DMS153 treated with DMSO at 0.1 percent for 48 hours (cell line): ENCODE data around the gene ZWINT.

Source experiments
- DNase-seq: peaks from one replicate; lab custom pipeline; 2025; ENCODE audit not compliant: unreplicated experiment; lab: John Stamatoyannopoulos, UW

The ZWINT gene

GRCh38 chr10:56360967-56361612, at the start of gene ZWINT:
ZWINT (minus strand) TSS chr10:56361259; CDS start chr10:56361236, 23 bp downstream.
- DNase-seq, result peak; percentile 97

GRCh38 chr10:56383806-56384205, 22.7 kb upstream of the ZWINT start:
- DNase-seq, result no peak

- no peak for DNase-seq
Measured at GRCh38 chr10:56370217-56371113, 9.4 kb upstream of the ZWINT start.

- DNase-seq, result no peak
Measured at GRCh38 chr10:56360583-56360966, 484 bp downstream of the ZWINT start.

- no peak for DNase-seq
Measured at GRCh38 chr10:56359837-56360236, 1.2 kb downstream of the ZWINT start.

GRCh38 chr10:56357018-56357417, 4.0 kb downstream of the ZWINT start:
- DNase-seq, result no peak

GRCh38 chr10:56351909-56352630, 9.0 kb downstream of the ZWINT start:
- no peak for DNase-seq

GRCh38 chr10:56349611-56350010, 11.4 kb downstream of the ZWINT start:
- DNase-seq, result no peak

- no peak for DNase-seq
Measured at GRCh38 chr10:56348101-56348500, 13.0 kb downstream of the ZWINT start.

GRCh38 chr10:56346845-56347415, 14.1 kb downstream of the ZWINT start:
- no peak for DNase-seq

- DNase-seq, result no peak
Measured at GRCh38 chr10:56341612-56342011, 19.4 kb downstream of the ZWINT start.

- no peak for DNase-seq
Measured at GRCh38 chr10:56329961-56330360, 31.1 kb downstream of the ZWINT start.

- DNase-seq, result no peak
Measured at GRCh38 chr10:56327118-56327517, 33.9 kb downstream of the ZWINT start.

GRCh38 chr10:56319386-56319785, 41.7 kb downstream of the ZWINT start:
- no peak for DNase-seq

- DNase-seq, result no peak
Measured at GRCh38 chr10:56318816-56319215, 42.2 kb downstream of the ZWINT start.

GRCh38 chr10:56317603-56318002, 43.5 kb downstream of the ZWINT start:
- DNase-seq, result no peak

- DNase-seq, result no peak
Measured at GRCh38 chr10:56316603-56317002, 44.5 kb downstream of the ZWINT start.
